OCI-LY1 (cell line): Measurements from ENCODE around the gene PCSK1N.
A peak's percentile ranks its signal among the peaks of the same experiment; 100 is the strongest.
"Not testable (repeated sequence)": the region's sequence is repeated elsewhere in the genome, so short reads cannot be mapped to it uniquely, and the experiment has no call there.

Source experiments
- H2AFZ ChIP-seq: fragments of 200-600 bp; sonication (generic), shearing (Covaris generic); 2 replicates; pipeline ENCODE4 v1.6.0; 2014; ENCODE audit warnings: antibody characterized with exemption, mild to moderate bottlenecking, low read length
- H3F3A ChIP-seq: fragments of 200-600 bp; sonication (generic), shearing (Covaris generic); 2 replicates; pipeline ENCODE4 v1.6.0; 2014; ENCODE audit warnings: mild to moderate bottlenecking, antibody characterized with exemption, low read length, moderate library complexity; ENCODE audit not compliant: insufficient read depth
- H3K27ac ChIP-seq: fragments of 200-600 bp; sonication (generic); 2 replicates; pipeline ENCODE4 v1.5.1; 2014; ENCODE audit warnings: low read length, mixed run types, mild to moderate bottlenecking, low read depth; ENCODE audit not compliant: poor library complexity, severe bottlenecking
- H3K27me3 ChIP-seq: fragments of 200-600 bp; sonication (generic); 2 replicates; pipeline ENCODE4 v1.6.0; 2014; ENCODE audit warnings: antibody characterized with exemption, mild to moderate bottlenecking, low read length, moderate library complexity; ENCODE audit not compliant: insufficient read depth
- H3K36me3 ChIP-seq: fragments of 200-600 bp; sonication (generic); 2 replicates; pipeline ENCODE4 v1.6.1; 2014; ENCODE audit warnings: mild to moderate bottlenecking, antibody characterized with exemption, low read length, moderate library complexity, mixed read lengths; ENCODE audit not compliant: insufficient read depth
- H3K4me1 ChIP-seq: fragments of 200-600 bp; sonication (generic); 2 replicates; pipeline ENCODE4 v1.5.1; 2014; ENCODE audit warnings: mild to moderate bottlenecking, low read length, moderate library complexity; ENCODE audit not compliant: insufficient read depth, severe bottlenecking
- H3K4me2 ChIP-seq: fragments of 200-600 bp; sonication (generic), shearing (Covaris generic); 2 replicates; pipeline ENCODE4 v1.6.1; 2014; ENCODE audit warnings: low read length
- H3K4me3 ChIP-seq: fragments of 200-600 bp; sonication (generic); 2 replicates; pipeline ENCODE4 v1.5.1; 2014; ENCODE audit warnings: low read length, low read depth, mild to moderate bottlenecking, mixed read lengths; ENCODE audit not compliant: poor library complexity, severe bottlenecking
- H3K79me2 ChIP-seq: fragments of 200-600 bp; shearing (Covaris generic); 2 replicates; pipeline ENCODE4 v1.6.1; 2016; ENCODE audit warnings: mixed run types, low read length, mixed read lengths; ENCODE audit not compliant: insufficient read depth
- H3K9ac ChIP-seq: fragments of 200-600 bp; sonication (generic), shearing (Covaris generic); 2 replicates; pipeline ENCODE4 v1.6.1; 2014; ENCODE audit warnings: mild to moderate bottlenecking, low read length, mixed read lengths
- H3K9me2 ChIP-seq: fragments of 200-600 bp; sonication (generic), shearing (Covaris generic); 2 replicates; pipeline ENCODE4 v1.6.1; 2014; ENCODE audit warnings: low read depth, mild to moderate bottlenecking, low read length, mixed read lengths
- H3K9me3 ChIP-seq: fragments of 200-600 bp; shearing (Covaris generic); 2 replicates; pipeline ENCODE4 v1.6.1; 2014; ENCODE audit warnings: low read length, mixed read lengths
- H4K20me1 ChIP-seq: fragments of 200-600 bp; sonication (generic), shearing (Covaris generic); 2 replicates; pipeline ENCODE4 v1.6.0; 2016; ENCODE audit warnings: mild to moderate bottlenecking, low read length; ENCODE audit not compliant: insufficient read depth
- EZH2 ChIP-seq: fragments of 200-600 bp; sonication (generic), shearing (Covaris generic); IDR thresholded peaks from 2 replicates; pipeline ENCODE4 v1.8.0; 2017; ENCODE audit warnings: borderline replicate concordance, mixed run types, mild to moderate bottlenecking, antibody characterized with exemption, low read length, moderate library complexity, mixed read lengths
- TF ChIP-seq, protein P1 (sequence below): fragments of 200-600 bp; sonication (generic), shearing (Covaris generic); IDR thresholded peaks from 2 replicates; pipeline ENCODE4 v1.5.1; 2017; ENCODE audit warnings: mild to moderate bottlenecking, antibody characterized with exemption, low read length, moderate library complexity, mixed read lengths

The PCSK1N gene, protein sequence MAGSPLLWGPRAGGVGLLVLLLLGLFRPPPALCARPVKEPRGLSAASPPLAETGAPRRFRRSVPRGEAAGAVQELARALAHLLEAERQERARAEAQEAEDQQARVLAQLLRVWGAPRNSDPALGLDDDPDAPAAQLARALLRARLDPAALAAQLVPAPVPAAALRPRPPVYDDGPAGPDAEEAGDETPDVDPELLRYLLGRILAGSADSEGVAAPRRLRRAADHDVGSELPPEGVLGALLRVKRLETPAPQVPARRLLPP

DNA sequence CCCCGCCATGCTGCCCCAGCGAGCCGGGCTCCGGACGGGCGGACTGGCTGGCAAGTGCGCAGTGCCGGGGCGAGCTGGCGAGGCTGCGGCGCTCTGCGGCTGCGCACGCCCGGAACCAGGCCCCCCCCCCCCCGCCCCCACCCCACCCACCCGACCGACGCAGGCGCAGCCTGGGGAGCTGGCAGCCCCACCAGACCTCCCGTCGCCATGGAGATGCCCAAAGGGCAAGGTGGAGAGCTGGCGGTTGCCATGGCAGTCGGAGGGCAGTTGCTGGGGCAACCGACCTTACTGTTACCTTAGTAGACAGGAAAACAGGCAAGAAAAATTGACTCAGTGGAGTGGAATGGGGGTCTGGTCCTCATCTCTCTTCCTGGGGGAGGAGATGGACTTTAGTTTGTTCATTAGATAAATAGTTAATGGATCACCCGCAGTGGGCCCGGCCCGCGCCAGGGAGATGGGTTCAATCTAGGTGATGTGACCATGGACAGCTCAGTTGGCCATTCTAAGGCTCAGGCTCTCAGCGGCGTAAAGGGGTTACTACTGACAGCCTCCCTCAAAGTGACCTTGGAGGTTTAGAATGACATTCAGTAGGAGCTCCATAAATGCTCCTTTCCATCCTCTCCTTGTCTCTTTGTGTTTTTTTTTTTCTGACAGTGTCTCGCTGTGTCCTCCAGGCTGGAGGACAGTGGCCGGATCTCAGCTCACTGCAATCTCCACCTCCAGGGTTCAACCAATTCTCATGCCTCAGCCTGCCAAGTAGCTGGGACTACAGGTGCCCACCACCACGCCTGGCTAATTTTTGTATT is at the start of gene PCSK1N:
Gene PCSK1N (minus strand): TSS at position 87 of the 806 bp plus-strand sequence. CDS start 78 bp downstream, at position 9.
- Histone ChIP-seq H3K27me3 (no peaks in the 10 kb centered on the region), H3K4me2 (peak within 1 kb of the TSS; percentile 64), H3K4me1 (peaks cover 17% of the 10 kb centered on the region), H3K4me3 (peak within 1 kb of the TSS; percentile 76), H2AFZ (no peak within 1 kb of the TSS), H3K79me2 (no peaks in the 10 kb centered on the region), H3K9ac (peak within 1 kb of the TSS; percentile 54), H3K9me3 (no peaks in the 10 kb centered on the region), H3K9me2 (no peaks in the 10 kb centered on the region), H4K20me1 (no peaks in the 10 kb centered on the region), H3K27ac (no peak within 1 kb of the TSS), H3K36me3 (no peaks in the 10 kb centered on the region), H3F3A (no peaks in the 10 kb centered on the region)
- TF ChIP-seq, protein P1, sequence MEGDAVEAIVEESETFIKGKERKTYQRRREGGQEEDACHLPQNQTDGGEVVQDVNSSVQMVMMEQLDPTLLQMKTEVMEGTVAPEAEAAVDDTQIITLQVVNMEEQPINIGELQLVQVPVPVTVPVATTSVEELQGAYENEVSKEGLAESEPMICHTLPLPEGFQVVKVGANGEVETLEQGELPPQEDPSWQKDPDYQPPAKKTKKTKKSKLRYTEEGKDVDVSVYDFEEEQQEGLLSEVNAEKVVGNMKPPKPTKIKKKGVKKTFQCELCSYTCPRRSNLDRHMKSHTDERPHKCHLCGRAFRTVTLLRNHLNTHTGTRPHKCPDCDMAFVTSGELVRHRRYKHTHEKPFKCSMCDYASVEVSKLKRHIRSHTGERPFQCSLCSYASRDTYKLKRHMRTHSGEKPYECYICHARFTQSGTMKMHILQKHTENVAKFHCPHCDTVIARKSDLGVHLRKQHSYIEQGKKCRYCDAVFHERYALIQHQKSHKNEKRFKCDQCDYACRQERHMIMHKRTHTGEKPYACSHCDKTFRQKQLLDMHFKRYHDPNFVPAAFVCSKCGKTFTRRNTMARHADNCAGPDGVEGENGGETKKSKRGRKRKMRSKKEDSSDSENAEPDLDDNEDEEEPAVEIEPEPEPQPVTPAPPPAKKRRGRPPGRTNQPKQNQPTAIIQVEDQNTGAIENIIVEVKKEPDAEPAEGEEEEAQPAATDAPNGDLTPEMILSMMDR: no peak
- TF ChIP-seq EZH2: no peak

DNA sequence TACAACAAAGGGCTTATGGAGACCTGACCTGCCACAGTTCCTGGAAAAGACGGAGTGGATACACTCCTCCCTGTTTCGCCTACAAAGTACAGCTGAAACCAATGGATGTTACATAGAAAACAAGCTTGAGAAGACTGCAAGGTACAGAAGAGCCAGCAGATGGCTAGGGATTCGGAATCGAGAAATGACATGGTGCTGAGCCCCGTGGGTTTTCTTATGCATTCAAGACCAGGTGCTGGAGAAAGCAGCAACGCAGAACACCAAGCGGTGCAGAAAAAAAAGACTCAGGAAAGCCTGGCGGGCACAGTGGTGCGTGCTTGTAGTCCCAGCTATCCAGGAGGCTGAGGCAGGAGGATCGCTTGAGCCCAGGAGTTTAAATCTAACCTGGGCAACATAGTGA is 48.3 kb upstream of the PCSK1N start:
- Histone ChIP-seq H3K27me3 (no peaks in the 10 kb centered on the region), H3K9me3 (no peaks in the 10 kb centered on the region), H2AFZ (no peak overlapping the region), H4K20me1 (no peaks in the 10 kb centered on the region), H3K27ac (no peak overlapping the region), H3K9me2 (no peaks in the 10 kb centered on the region), H3K4me2 (no peak overlapping the region), H3F3A (no peaks in the 10 kb centered on the region), H3K9ac (no peak overlapping the region), H3K4me1 (no peaks in the 10 kb centered on the region), H3K79me2 (no peaks in the 10 kb centered on the region), H3K36me3 (no peaks in the 10 kb centered on the region), H3K4me3 (no peak overlapping the region)
- TF ChIP-seq, protein P1: no peak
- TF ChIP-seq EZH2: no peak

DNA sequence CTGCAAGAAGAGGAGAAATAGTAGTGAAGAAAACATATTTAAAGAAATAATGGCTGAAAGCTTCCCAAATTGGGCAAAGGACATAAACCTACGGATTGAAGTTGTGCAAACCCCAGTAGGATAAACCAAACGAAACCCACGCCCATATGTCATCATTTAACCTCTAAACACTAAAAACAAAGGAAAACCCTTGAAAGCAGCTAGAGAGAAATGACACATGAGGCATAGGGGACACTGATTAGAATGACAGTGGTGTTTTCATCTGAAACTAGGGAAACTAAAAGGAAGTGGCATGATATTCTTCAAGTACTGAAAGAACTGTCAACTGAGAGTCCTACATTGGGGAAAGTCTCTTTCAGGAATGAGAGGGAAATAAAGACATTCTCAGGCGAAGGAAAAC is 41.5 kb upstream of the PCSK1N start:
- not testable (repeated sequence) for H3K4me2 ChIP-seq, H3K9ac ChIP-seq, H3K27ac ChIP-seq, H3K27me3 ChIP-seq, H3F3A ChIP-seq, H4K20me1 ChIP-seq, H3K9me3 ChIP-seq, H3K36me3 ChIP-seq, H2AFZ ChIP-seq, H3K79me2 ChIP-seq, H3K4me3 ChIP-seq, H3K9me2 ChIP-seq, H3K4me1 ChIP-seq

DNA sequence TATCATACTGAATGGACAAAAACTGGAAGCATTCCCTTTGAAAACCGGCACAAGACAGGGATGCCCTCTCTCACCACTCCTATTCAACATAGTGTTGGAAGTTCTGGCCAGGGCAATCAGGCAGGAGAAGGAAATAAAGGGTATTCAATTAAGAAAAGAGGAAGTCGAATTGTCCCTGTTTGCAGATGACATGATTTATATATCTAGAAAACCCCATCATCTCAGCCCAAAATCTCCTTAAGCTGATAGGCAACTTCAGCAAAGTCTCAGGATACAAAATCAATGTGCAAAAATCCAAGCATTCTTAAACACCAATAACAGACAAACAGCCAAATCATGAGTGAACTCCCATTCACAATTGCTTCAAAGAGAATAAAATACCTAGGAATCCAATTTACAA is 36.6 kb upstream of the PCSK1N start:
- H3K9me3 ChIP-seq, H3K27me3 ChIP-seq, H2AFZ ChIP-seq, H3K4me3 ChIP-seq, H3K9ac ChIP-seq, H4K20me1 ChIP-seq, H3K27ac ChIP-seq, H3K79me2 ChIP-seq, H3K4me1 ChIP-seq, H3K9me2 ChIP-seq, H3F3A ChIP-seq, H3K4me2 ChIP-seq, H3K36me3 ChIP-seq: not testable (repeated sequence)
